K562 (cell line): Measurements from ENCODE around the gene FN1. TPM values are rescaled to one million over a fixed set of nuclear protein-coding genes. Genes with fewer than 3 reads are reported as not detected.

Source experiments
- CHD1 ChIP-seq: fragments of 200-600 bp; sonication (generic); IDR thresholded peaks from one replicate; pipeline ENCODE4 v1.6.1; 2012; ENCODE audit warnings: mild to moderate bottlenecking, moderate library complexity, low read length, inconsistent platforms
- ETV6 ChIP-seq, 3 experiments: fragments of 150-350 bp in 1 of 3; sonication (generic) in 1 of 3; formaldehyde crosslinking in 1 of 3; IDR thresholded peaks; 2 replicates each; pipeline versions ENCODE4 v1.6.1 to v1.8.0; 2014 to 2022; ENCODE audit warnings: borderline replicate concordance in 2 of 3, low read depth in 2 of 3, antibody characterized with exemption in 1 of 3, low read length in 1 of 3, mild to moderate bottlenecking in 1 of 3, missing genetic modification reagents in 1 of 3
- GTF2B ChIP-seq: IDR thresholded peaks from 2 replicates; pipeline ENCODE4 v1.6.1; 2011; ENCODE audit not compliant: insufficient read length; ENCODE audit errors: extremely low read depth
- HNRNPK ChIP-seq: fragments of 200-400 bp; formaldehyde crosslinking; IDR thresholded peaks from one replicate; pipeline ENCODE4 v1.6.1; 2018; ENCODE audit warnings: mild to moderate bottlenecking, low read depth, low read length; ENCODE audit not compliant: poor library complexity, severe bottlenecking
- HNRNPUL1 ChIP-seq: fragments of 200-400 bp; formaldehyde crosslinking; IDR thresholded peaks from 2 replicates; pipeline ENCODE4 v1.6.1; 2017; ENCODE audit warnings: low read length
- RBM17 ChIP-seq: fragments of 200-400 bp; formaldehyde crosslinking; IDR thresholded peaks from 2 replicates; pipeline ENCODE4 v1.6.1; 2017; ENCODE audit warnings: low read depth, mild to moderate bottlenecking, low read length, borderline replicate concordance
- ZNF121 ChIP-seq: sonication (generic); formaldehyde crosslinking; conservative IDR thresholded peaks from 2 replicates; pipeline ENCODE4 v1.8.0; 2022; ENCODE audit warnings: missing genetic modification reagents
- ZNF592 ChIP-seq: fragments of 450-650 bp; IDR thresholded peaks from 2 replicates; pipeline ENCODE4 v1.6.1; 2017; ENCODE audit warnings: antibody characterized with exemption, mild to moderate bottlenecking
- ZNF77 ChIP-seq: fragments of 250-450 bp; sonication (Bioruptor Pico); IDR thresholded peaks from 2 replicates; pipeline ENCODE4 v1.5.0; 2020
- polyA plus RNA-seq, 8 experiments: library from polyadenylated mRNA; depleted of rRNA in 4 of 8; stranded (reverse) in 5 of 8; unstranded in 3 of 8; fragments of >200 nt; fragmentation: Nextera tagmentation in 2 of 8; fragmentation: Illumina TruSeq in 1 of 8; extraction: Ambion mirVana in 2 of 8; extraction: Trizol in 1 of 8; gene quantifications; 2 replicates each; pipeline versions ENCODE4 v1.2.1 to v1.2.3, GENCODE V29; 2011 to 2014; ENCODE audit warnings: inconsistent platforms in 1 of 8, missing spikeins in 1 of 8
- total RNA-seq, 7 experiments: library from RNA; depleted of rRNA in 6 of 7; stranded (reverse); fragments of >200 nt in 6 of 7; fragmentation: Illumina TruSeq in 2 of 7; extraction: Trizol in 2 of 7; gene quantifications; 2 replicates each; pipeline versions ENCODE4 v1.2.1 to v1.2.3, GENCODE V29; 2011 to 2021; ENCODE audit warnings: low replicate concordance in 1 of 7
- TF ChIP-seq, protein P1 (sequence below): fragments of 250-450 bp; sonication (Bioruptor Pico); IDR thresholded peaks from 2 replicates; pipeline ENCODE4 v1.4.0; 2020
- TF ChIP-seq, protein P2 (sequence below): fragments of 450-650 bp; IDR thresholded peaks from 2 replicates; pipeline ENCODE4 v1.6.1; 2016; ENCODE audit warnings: antibody characterized with exemption

Gene FN1
- total and polyA plus RNA-seq, 9 of the 15 experiments (the other 6 are each of a cell fraction or from before 2014, with no cell fraction given) = 7.4 to 19.1 (median 11.2) TPM

DNA sequence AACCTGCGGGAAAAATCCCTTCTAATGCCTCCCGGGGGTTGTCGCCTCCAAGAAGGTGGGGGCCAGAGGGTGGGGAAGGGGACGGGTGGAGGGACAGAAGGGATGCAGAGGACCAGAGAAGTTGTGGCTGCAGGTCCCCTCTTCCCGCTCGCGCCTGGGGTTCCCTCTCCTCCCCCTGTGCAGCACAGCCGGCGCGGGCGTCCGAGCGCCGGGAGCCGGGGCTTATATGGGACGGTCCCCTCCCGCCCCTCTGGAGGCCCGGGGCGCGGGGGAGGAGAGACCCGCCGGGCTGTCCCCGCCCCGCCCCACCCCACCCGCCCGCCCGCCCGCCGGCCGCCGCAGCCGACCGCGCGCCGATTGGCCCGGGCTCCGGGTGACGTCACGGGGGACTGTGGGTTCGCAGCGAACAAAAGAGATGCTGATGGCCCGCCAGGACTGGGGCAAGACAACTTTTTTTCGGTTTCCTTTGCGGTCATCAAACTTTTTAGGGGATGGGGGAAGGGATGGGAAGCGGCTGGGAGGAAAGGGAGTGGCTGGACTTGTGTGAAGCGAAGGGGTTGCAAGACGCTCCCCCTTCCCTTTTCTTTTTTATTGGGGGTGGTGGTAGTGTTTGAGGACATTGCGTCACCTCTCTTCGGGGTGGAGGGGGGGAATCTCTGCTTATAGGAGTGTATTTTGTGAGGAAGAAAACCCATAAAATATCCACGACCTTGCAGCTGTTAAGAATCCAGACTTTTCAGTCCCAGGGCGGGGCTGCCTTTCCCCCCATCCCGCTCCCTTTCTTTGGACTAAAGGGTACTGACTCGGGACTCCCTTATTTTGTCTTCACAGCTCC is at the start of gene FN1 (continued):
- TF ChIP-seq, protein P1, sequence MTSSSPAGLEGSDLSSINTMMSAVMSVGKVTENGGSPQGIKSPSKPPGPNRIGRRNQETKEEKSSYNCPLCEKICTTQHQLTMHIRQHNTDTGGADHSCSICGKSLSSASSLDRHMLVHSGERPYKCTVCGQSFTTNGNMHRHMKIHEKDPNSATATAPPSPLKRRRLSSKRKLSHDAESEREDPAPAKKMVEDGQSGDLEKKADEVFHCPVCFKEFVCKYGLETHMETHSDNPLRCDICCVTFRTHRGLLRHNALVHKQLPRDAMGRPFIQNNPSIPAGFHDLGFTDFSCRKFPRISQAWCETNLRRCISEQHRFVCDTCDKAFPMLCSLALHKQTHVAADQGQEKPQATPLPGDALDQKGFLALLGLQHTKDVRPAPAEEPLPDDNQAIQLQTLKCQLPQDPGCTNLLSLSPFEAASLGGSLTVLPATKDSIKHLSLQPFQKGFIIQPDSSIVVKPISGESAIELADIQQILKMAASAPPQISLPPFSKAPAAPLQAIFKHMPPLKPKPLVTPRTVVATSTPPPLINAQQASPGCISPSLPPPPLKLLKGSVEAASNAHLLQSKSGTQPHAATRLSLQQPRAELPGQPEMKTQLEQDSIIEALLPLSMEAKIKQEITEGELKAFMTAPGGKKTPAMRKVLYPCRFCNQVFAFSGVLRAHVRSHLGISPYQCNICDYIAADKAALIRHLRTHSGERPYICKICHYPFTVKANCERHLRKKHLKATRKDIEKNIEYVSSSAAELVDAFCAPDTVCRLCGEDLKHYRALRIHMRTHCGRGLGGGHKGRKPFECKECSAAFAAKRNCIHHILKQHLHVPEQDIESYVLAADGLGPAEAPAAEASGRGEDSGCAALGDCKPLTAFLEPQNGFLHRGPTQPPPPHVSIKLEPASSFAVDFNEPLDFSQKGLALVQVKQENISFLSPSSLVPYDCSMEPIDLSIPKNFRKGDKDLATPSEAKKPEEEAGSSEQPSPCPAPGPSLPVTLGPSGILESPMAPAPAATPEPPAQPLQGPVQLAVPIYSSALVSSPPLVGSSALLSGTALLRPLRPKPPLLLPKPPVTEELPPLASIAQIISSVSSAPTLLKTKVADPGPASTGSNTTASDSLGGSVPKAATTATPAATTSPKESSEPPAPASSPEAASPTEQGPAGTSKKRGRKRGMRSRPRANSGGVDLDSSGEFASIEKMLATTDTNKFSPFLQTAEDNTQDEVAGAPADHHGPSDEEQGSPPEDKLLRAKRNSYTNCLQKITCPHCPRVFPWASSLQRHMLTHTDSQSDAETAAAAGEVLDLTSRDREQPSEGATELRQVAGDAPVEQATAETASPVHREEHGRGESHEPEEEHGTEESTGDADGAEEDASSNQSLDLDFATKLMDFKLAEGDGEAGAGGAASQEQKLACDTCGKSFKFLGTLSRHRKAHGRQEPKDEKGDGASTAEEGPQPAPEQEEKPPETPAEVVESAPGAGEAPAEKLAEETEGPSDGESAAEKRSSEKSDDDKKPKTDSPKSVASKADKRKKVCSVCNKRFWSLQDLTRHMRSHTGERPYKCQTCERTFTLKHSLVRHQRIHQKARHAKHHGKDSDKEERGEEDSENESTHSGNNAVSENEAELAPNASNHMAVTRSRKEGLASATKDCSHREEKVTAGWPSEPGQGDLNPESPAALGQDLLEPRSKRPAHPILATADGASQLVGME = no peak
- TF ChIP-seq HNRNPK = no peak
- TF ChIP-seq ZNF121 = no peak
- no peak for TF ChIP-seq GTF2B
- no peak for TF ChIP-seq ZNF77 (CRISPR knock-in tag)
- no peak for TF ChIP-seq ETV6 (IDR thresholded peaks at IDR 0.05; ENCODE audit: borderline replicate concordance in 1 of 2, low read depth in 2 of 2, low read length in 1 of 2)
- TF ChIP-seq ETV6 (CRISPR knock-in tag; IDR thresholded peaks at IDR 0.05; ENCODE audit: borderline replicate concordance) = no peak
- no peak for TF ChIP-seq HNRNPUL1
- TF ChIP-seq ZNF592 = no peak
- TF ChIP-seq, protein P2, sequence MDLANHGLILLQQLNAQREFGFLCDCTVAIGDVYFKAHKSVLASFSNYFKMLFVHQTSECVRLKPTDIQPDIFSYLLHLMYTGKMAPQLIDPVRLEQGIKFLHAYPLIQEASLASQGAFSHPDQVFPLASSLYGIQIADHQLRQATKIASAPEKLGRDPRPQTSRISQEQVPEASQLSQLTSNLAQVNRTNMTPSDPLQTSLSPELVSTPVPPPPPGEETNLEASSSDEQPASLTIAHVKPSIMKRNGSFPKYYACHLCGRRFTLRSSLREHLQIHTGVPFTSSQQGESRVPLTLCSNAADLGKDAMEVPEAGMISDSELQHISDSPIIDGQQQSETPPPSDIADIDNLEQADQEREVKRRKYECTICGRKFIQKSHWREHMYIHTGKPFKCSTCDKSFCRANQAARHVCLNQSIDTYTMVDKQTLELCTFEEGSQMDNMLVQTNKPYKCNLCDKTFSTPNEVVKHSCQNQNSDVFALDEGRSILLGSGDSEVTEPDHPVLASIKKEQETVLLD = no peak
- TF ChIP-seq RBM17 = no peak
- no peak for TF ChIP-seq CHD1
